ENCODE measurements around the gene NIFK. TPM values are rescaled to one million over a fixed set of nuclear protein-coding genes. Genes with fewer than 3 reads are reported as not detected.

Gene NIFK
- 72.4 TPM for polyA plus RNA-seq

DNA sequence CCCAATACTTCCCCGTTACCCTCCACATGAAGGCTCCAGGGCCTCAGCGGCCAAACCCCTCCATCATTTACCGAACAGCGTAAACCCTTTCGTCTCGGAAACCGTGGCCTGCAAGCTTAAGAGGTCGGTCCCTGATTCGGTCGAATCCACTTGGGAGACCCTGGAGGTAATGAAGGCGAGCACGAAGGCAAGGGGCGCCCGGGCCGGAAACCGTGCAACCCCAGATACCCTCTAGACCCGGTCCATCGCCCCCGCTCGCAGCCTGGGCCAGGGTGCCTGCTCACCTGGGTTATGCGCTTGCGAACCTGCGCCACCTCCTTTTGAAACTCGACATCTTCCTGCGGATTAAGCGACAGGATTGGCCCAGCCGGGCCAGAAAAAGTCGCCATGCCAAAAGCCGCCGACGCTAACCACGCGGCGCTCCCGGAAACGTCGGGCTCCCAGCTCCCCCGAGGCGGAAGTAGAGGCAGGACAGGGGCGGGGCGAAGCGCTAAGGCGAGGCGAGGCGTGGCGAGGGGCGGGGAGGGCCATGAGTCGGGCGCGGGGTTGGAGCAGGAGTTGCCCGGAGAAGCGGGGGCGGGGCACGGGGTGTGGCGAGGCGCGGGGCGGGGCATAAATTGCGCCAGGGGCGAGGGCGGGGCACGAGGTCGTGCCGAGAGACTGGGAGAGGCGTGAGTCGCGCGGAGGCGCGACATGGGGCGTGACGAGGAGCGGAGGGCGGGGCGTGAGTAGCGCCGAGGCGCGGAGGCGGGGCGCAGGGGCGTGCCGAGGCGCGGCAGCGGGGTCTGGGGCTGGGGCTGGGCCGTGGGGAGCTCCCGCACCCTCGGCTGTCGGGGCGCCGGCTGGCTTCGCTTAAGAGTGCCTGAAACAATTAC lies at the start of gene NIFK:
NIFK (minus strand) TSS at position 414 of the 875 bp plus-strand sequence; CDS start at position 389, 25 bp downstream.
- Mint-ChIP-seq H3K4me3 (peak within 1 kb of the TSS; percentile 97 to 100 (median 98)), H3K4me1 (peaks cover 14 to 20% (median 19%) of the 10 kb centered on the region in 3 donors), H3K9me3 (no peaks in the 10 kb centered on the region), H3K27ac (peak within 1 kb of the TSS; percentile 92 to 98 (median 96)), H3K27me3 (no peaks in the 10 kb centered on the region), H3K36me3 (no peaks in the 10 kb centered on the region)

DNA sequence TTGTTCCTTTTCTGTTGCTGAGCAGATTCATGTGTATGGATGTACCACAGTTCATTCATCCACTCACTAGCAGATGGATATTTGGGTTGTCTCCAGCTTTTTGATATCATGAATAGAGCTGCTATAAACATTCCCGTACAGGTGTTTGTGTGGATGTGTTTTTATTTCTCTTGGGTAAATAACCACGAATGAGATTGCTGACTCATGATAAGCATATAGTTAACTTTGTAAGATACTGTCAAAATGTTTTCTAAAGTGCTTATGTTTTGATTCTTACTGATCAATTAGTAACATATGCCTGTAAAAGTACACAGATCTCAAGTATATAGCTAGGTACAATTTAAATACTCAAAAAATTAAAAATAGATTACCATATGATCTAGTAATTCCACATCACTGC lies 46.5 kb upstream of the NIFK start:
- Mint-ChIP-seq H3K9me3 (no peaks in the 10 kb centered on the region), H3K36me3 (no peaks in the 10 kb centered on the region), H3K4me3 (no peak overlapping the region), H3K27ac (no peak overlapping the region), H3K27me3 (peaks cover 8% of the 10 kb centered on the region), H3K4me1 (no peaks in the 10 kb centered on the region)

DNA sequence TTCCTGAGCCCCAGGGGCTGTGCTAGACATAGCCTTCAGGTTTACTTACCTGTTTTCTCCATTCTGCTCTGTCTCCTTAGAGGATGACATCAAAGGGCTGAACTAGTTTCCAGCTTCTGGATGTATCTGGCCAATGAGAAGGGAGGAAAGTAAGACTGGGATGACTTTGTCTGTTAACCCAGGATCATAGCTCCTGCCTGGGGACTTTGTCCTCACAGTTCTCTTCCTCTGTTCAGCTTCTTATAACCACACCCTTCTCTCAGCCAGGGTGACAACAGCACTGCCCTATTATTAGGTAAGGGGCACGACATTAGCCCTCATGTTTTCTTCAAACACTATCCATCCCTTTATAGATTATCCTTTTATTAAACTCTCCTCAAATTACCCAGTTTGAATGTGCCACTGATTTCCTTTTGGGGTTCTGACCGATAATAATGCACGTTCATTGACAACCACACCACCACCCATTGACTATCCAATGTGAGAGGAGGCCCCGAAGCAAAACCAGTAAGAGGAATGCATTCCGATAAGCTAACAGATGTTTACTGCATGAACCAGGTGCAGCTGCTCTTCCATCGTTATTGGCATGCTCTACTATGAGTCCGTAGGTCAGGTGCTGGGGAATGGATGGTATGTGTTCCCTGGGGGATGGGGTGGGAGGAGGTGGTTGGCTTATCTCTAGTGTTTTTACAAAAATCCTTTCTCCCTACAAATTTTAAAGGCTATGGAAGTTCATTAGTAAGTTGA lies 42.2 kb upstream of the NIFK start:
- Mint-ChIP-seq H3K36me3 (no peaks in the 10 kb centered on the region), H3K4me3 (no peak overlapping the region), H3K4me1 (no peaks in the 10 kb centered on the region), H3K9me3 (no peaks in the 10 kb centered on the region), H3K27me3 (peaks cover 4% of the 10 kb centered on the region), H3K27ac (no peak overlapping the region)

DNA sequence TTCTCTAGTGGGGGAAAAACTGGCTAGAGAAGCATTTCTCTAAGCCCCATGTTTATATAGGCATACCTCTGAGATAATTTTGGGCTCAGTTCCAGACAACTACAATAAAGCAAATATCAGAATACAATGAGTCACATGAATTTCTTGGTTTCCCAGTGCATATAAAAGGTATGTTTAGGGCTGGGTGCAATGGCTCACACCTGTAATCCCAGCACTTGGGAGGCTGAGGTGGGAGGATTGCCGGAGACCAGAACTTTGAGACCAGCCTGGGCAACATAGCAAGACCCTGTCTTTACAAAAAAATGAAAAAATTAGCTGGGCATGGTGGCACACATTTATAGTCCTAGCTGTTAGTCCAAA lies 41.0 kb upstream of the NIFK start:
- H3K27me3 Mint-ChIP-seq: peaks cover 4% of the 10 kb centered on the region

DNA sequence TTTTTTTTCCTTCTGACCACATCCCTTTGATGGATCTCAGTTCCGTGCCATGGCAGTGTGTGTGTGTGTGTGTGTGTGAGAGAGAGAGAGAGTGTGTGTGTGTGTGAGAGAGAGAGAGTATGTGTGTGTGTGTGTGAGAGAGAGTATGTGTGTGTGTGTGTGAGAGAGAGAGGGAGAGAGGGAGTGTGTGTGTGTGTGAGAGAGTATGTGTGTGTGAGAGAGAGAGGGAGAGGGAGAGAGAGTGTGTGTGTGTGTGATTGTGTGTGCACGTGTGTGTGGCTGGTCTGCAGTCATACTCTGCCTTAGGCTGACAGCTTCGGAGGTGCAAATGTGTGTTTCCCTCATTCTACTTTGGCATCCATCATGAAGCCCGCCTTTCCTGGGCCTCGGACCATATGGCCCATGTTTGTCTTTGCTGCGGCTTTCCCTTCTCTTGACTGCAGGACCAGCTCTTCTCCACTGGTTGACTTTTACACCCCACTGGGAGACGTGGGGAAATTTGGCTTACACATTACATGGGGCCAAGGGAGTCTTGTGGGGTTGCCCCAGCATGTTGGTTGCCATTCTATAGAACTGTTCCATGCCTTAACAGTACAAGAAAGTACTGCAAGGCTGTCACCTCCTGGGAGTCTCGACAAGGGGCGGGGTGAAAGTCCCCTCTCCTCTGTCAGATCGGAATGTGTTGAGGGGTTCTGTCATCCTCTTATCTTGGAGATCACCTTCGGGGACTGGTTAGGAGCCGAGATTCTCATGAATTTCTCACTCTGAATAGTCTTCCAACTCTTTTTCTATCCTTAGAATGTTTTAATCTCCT lies 40.4 kb upstream of the NIFK start:
- Mint-ChIP-seq H3K27me3 (no peaks in the 10 kb centered on the region), H3K36me3 (no peaks in the 10 kb centered on the region), H3K9me3 (no peaks in the 10 kb centered on the region), H3K4me3 (no peak overlapping the region), H3K27ac (no peak overlapping the region), H3K4me1 (no peaks in the 10 kb centered on the region)

More for the DNA sequence above, 41.0 kb upstream of the NIFK start:
- H3K4me3 Mint-ChIP-seq: no peak overlapping the region
- H3K9me3 Mint-ChIP-seq: no peaks in the 10 kb centered on the region
- no peaks in the 10 kb centered on the region for H3K4me1 Mint-ChIP-seq
- H3K27ac Mint-ChIP-seq: no peak overlapping the region
- no peaks in the 10 kb centered on the region for H3K36me3 Mint-ChIP-seq

DNA sequence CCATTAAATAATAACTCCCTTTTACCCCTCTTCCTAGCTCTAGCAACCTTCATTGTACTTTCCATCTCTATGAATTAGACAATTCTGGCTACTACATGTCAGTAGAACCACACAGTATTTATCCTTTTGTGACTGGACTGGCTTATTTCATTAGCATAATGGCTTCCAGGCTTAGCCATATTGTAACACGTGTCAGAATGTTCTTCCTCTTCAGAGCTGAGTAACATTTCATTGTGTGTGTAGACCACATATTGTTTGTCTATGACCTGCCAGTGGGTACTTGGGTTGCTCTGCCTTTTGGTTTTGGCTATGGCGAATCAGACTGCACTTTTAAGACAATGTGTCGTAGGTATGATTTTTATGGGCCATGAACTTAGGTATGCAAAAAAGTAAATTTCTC lies 39.7 kb upstream of the NIFK start:
- H3K27ac Mint-ChIP-seq: no peak overlapping the region
- no peaks in the 10 kb centered on the region for H3K9me3 Mint-ChIP-seq
- H3K4me3 Mint-ChIP-seq: no peak overlapping the region
- H3K27me3 Mint-ChIP-seq: no peaks in the 10 kb centered on the region
- peaks cover 0 to 2% (median 0%) of the 10 kb centered on the region in 3 donors for H3K4me1 Mint-ChIP-seq
- H3K36me3 Mint-ChIP-seq: no peaks in the 10 kb centered on the region

DNA sequence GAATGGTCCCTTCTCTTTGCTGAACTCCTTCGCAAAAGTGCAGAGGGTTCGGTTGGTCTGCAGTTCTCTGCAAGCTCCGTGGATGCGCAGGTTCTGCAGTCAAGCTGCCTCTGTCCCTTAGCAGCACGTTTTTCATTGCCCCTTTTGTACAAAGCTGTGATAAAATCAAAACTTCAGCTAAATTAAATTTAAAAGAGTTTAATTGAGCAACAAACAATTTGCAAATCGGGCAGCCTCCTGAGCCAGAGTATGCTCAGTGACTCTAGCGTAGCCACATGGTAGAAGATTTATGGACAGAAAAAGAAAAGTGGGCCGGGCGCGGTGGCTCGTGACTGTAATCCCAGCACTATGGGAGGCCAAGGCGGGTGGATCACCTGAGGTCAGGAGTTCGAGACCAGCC lies 37.6 kb upstream of the NIFK start:
- H3K36me3 Mint-ChIP-seq: peaks cover 2% of the 10 kb centered on the region
- no peak overlapping the region for H3K27ac Mint-ChIP-seq
- no peak overlapping the region for H3K4me3 Mint-ChIP-seq
- peaks cover 0 to 3% (median 0%) of the 10 kb centered on the region in 3 donors for H3K4me1 Mint-ChIP-seq
- H3K9me3 Mint-ChIP-seq: no peaks in the 10 kb centered on the region
- H3K27me3 Mint-ChIP-seq: no peaks in the 10 kb centered on the region

DNA sequence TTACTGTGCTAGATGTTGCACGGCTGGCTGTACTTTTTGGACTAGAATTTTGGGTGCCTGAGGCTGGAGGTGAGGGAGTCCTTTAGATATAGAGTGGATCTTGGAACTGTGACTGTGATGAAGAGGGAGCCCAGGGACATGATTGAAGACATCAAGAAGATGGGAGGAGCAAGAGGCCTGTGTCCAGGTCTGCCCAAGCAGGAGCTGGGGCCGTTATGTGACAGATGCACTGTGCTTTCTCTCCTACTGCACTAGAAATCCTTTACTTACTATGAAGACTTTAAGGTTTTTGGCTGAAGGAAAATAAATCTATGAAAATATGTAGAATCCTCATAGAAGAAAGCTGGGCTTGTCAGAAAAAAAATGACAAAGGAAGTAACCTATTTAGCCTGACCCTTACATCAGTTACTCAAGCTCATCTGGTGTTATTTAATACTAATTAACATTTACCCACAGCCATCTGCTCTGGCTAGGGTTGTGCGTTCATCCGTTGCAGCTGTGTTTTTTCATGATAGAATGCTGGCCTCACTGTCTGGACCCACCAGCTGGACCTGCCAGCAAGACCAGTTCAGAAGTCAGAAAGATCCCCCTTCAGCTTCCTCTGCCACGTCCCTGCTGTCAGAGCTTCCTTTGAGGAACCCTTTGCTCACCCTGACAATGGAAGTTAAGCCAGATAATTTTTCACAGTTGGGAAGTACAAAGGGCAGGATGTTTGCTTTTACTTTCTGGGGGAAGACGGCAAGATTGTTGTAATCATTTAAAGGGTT lies 35.5 kb upstream of the NIFK start:
- Mint-ChIP-seq H3K36me3 (peaks cover 3% of the 10 kb centered on the region), H3K9me3 (no peaks in the 10 kb centered on the region), H3K27ac (no peak overlapping the region), H3K27me3 (no peaks in the 10 kb centered on the region), H3K4me3 (no peak overlapping the region), H3K4me1 (peaks cover 0 to 3% (median 0%) of the 10 kb centered on the region in 3 donors)

DNA sequence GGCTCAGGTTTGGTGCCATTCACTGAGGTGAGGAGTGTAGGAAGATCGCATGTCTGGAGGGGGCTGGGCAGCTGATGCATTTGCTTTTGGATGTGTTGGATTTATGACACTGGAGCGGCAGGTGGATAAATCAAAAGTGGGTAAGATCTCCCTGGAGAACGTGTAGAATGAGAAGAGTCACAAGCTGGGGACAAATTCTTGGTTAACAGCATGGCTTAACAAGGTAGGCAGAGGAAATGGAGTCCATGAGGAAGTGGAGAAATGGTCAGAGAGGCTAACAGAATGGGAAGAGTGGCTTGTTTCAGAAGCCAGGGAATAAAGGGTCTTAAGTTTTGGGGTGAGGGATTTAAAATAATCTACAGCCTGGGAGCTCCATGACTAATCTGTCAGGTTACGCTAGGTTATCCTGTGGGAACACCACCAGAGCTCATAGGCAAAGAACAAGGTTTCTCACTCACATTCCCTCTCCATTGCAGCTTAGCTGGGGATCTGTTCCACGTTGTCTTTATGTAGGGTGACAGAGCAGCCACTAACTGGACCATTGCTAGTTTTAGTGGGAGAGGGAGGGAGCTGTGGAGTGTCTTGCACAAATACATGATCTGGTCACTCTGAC lies 31.6 kb upstream of the NIFK start:
- H3K4me1 Mint-ChIP-seq: peaks cover 0 to 3% (median 0%) of the 10 kb centered on the region in 3 donors
- H3K9me3 Mint-ChIP-seq: no peaks in the 10 kb centered on the region
- H3K4me3 Mint-ChIP-seq: no peak overlapping the region
- no peaks in the 10 kb centered on the region for H3K27me3 Mint-ChIP-seq
- H3K36me3 Mint-ChIP-seq: peaks cover 8% of the 10 kb centered on the region
- peak overlapping the region in 1 of 3 donors; percentile 71 for H3K27ac Mint-ChIP-seq

DNA sequence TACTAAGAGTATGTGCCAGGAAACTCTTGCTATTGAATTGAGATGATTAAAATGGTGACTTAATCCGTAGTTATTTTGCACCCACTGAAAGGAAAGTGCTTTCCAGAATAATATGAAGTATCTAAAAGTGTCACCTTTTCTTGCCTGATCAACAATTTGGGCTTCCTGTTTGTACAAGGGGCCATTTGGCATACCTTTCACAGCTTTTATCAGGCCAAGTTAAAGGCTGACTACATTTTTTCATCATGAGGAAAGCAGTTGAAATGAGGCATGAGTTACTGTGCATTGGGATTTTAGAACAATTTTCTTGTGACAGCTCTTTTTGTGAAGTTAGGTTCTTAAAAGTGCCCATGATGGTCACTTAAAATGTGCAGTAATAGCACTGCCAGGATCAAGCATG lies 29.9 kb upstream of the NIFK start:
- Mint-ChIP-seq H3K4me1 (peaks cover 0 to 3% (median 0%) of the 10 kb centered on the region in 3 donors), H3K27me3 (no peaks in the 10 kb centered on the region), H3K4me3 (no peak overlapping the region), H3K9me3 (no peaks in the 10 kb centered on the region), H3K36me3 (peaks cover 8% of the 10 kb centered on the region), H3K27ac (no peak overlapping the region)

DNA sequence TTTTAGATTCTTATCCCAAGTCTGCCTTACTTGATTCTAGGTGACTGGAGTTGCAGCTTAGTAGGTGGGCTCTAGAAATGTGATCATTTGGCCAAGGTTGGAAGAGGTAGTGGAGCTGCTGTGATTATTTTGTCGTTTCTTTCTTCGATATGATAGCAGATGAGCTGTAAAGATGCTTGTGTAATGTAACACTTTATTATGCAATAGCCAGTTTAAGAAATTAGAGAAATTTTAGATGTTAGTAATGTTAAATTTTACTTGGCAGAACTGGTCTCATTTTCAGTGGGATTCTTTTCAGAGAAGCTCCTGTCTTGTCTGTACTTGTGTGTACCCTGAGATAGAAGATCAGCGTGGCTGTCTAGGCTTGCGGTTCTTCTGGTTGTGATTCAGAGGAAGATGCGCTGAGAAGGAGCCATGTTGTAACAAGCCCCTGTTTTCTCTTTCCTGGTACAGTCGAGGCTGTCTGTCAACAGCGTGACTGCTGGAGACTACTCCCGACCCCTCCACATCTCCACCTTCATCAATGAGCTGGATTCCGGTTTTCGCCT lies 28.1 kb upstream of the NIFK start:
- H3K4me1 Mint-ChIP-seq: no peaks in the 10 kb centered on the region
- H3K9me3 Mint-ChIP-seq: no peaks in the 10 kb centered on the region
- no peaks in the 10 kb centered on the region for H3K27me3 Mint-ChIP-seq
- no peak overlapping the region for H3K4me3 Mint-ChIP-seq
- peak overlapping the region in 1 of 3 donors; percentile 81 for H3K27ac Mint-ChIP-seq
- peaks cover 7% of the 10 kb centered on the region for H3K36me3 Mint-ChIP-seq

DNA sequence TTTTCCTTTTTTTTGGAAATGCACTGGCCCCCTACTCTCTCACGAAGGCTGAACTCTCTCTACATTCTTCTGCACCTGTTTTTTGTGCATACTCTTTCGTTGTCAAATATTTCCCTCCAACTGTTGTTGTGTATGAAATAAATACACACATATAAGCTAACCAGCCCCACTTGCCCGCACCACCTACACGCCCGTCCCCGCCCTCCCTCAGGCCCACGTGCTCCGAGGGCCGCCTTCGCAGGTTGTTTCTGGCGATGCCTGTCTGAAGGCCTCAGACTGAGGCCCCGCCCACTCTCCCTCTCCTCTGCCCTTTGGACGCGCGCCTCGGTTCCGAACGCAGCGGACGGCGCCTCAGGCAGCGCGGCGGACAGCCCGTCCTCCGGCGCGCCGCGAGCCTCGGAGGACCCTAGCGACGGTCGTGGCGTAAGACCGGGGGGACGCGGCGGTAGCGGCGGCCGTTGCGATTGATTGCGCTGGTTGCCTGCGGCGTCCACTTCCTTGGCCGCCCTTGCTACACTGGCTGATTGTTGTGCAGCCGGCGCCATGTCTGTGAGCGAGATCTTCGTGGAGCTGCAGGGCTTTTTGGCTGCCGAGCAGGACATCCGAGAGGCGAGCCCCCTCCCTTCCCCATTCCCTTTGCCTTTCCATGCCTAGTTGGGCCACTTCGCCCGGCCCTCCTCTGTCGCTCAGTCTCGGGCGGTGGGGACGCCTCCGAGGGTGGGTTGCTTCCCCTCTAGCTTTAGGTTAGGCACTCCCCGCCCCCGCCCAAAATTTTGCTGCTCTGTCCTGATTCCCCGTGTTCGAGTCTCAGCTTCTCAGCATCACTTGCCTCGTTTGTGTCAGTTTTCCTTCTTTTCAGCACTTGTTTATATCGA lies 18.8 kb upstream of the NIFK start, which contains the start of gene TSN:
TSN (plus strand) TSS at position 415 of the 875 bp plus-strand sequence; CDS start at position 544, 129 bp downstream.
- Mint-ChIP-seq H3K27ac (peak within 1 kb of the TSS; percentile 88 to 96 (median 91)), H3K9me3 (no peaks in the 10 kb centered on the region), H3K4me3 (peak within 1 kb of the TSS; percentile 91 to 95 (median 93)), H3K27me3 (no peaks in the 10 kb centered on the region), H3K4me1 (peaks cover 19 to 24% (median 21%) of the 10 kb centered on the region in 3 donors), H3K36me3 (peaks cover 1% of the 10 kb centered on the region)

DNA sequence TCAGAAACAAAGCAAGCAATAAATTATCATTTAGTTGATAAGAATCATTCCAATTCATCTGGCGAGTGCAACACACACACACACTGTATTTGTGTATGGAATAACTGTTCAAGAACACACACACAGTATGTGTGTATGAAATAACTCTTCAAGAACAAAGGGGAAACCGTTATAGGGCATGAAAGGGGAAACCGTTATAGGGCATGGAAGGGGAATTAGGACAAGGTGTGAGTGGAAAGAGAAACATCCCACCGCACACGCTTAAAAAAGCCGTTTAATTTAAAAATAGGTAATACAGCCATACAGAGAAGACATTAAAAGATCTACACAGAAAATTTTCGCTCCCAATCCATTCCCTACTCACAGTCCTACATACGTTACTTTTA lies 18.2 kb upstream of the NIFK start:
- peak overlapping the region; percentile 86 to 96 (median 88) for H3K27ac Mint-ChIP-seq

More for the DNA sequence above, 18.2 kb upstream of the NIFK start:
- Mint-ChIP-seq H3K36me3 (peaks cover 1% of the 10 kb centered on the region), H3K27me3 (no peaks in the 10 kb centered on the region), H3K4me1 (peaks cover 19 to 24% (median 21%) of the 10 kb centered on the region in 3 donors), H3K4me3 (peak overlapping the region; percentile 91 to 95 (median 93)), H3K9me3 (no peaks in the 10 kb centered on the region)

All from IgD-negative memory B cell (primary cell).